ENCODE data around the gene AKAP13. TPM values are rescaled to one million over a fixed set of nuclear protein-coding genes. Genes with fewer than 3 reads are reported as not detected.

AKAP13 gene
- total and polyA plus RNA-seq, 5 donors from 2014 or later = 106 to 482 (median 112) TPM

DNA sequence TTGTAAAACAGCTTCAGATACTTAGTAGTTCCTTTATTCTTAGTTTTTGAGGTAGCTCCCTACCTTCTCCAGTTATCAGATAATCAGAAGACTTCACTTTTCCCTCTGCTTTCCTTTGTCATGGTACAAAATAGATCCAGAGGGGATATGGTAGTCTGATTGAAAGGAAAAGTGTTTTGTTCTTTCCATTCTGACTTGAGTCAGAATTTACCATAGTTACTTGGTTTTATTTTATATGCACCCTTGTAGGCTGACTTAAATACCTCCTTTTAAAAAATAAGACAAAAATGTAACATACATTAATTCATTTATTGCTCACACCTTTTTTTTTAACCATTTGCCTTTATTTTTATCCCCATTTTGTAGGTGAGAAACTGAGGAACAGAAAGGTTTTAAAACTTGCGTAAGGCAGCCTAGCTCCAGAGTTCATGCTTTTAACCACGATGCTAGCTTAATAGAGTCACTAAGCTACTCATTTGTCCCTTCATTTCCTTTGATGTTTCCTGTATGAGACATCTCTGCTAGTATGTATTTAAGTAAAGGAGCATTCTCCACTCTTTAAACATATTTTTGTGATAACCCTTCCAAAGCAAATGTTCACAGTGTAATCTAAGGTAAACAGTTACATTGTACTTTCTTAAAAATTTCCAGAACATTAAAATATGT lies 226.9 kb downstream of the AKAP13 start:
- peak overlapping the region in 2 of 4 donors; percentile 5 to 52 for H3K4me3 Mint-ChIP-seq
- ATAC-seq (ENCODE audit: low read depth in 2 of 2) = peak; percentile 65 to 71
- peaks cover 27% of the 10 kb centered on the region for H3K36me3 Mint-ChIP-seq
- H3K9me3 ChIP-seq (ENCODE audit: control insufficient read depth in 2 of 2, low read length in 2 of 2) = no peaks in the 10 kb centered on the region
- H3K9me3 Mint-ChIP-seq = no peaks in the 10 kb centered on the region
- H3K4me3 ChIP-seq (ENCODE audit: low read depth, low read length) = peak overlapping the region; percentile 11
- no peak for DNase-seq
- H3K4me1 Mint-ChIP-seq = peaks cover 23 to 36% (median 29%) of the 10 kb centered on the region in 4 donors
- no peaks in the 10 kb centered on the region for H3K27me3 ChIP-seq (ENCODE audit: control insufficient read depth, insufficient read depth, low read length)
- H3K27ac ChIP-seq (ENCODE audit: insufficient read depth, low read length, poor library complexity, severe bottlenecking) = no peak overlapping the region
- peaks cover 34% of the 10 kb centered on the region for H3K36me3 ChIP-seq (ENCODE audit: control insufficient read depth, insufficient read depth, low read length)
- H3K4me1 ChIP-seq (ENCODE audit: control insufficient read depth, insufficient read depth, low read length, poor library complexity, severe bottlenecking) = peaks cover 12% of the 10 kb centered on the region
- H3K27me3 Mint-ChIP-seq = no peaks in the 10 kb centered on the region
- H3K27ac Mint-ChIP-seq = peak overlapping the region; percentile 49 to 73 (median 66)

GRCh38 chr15:85607842-85608241 lies 227.4 kb downstream of the AKAP13 start:
- no peak overlapping the region for H3K27ac ChIP-seq (ENCODE audit: insufficient read depth, low read length, poor library complexity, severe bottlenecking)
- H3K9me3 ChIP-seq (ENCODE audit: control insufficient read depth in 2 of 2, low read length in 2 of 2) = no peaks in the 10 kb centered on the region
- H3K4me3 ChIP-seq (ENCODE audit: low read depth, low read length) = no peak overlapping the region
- peaks cover 10% of the 10 kb centered on the region for H3K4me1 ChIP-seq (ENCODE audit: control insufficient read depth, insufficient read depth, low read length, poor library complexity, severe bottlenecking)
- H3K36me3 ChIP-seq (ENCODE audit: control insufficient read depth, insufficient read depth, low read length) = peaks cover 35% of the 10 kb centered on the region
- H3K27me3 ChIP-seq (ENCODE audit: control insufficient read depth, insufficient read depth, low read length) = no peaks in the 10 kb centered on the region
- peaks cover 23 to 35% (median 27%) of the 10 kb centered on the region in 4 donors for H3K4me1 Mint-ChIP-seq
- ATAC-seq (ENCODE audit: low read depth in 2 of 2) (no peak), DNase-seq (no peak)
- H3K27ac Mint-ChIP-seq = peak overlapping the region in 1 of 3 donors; percentile 66
- peaks cover 27% of the 10 kb centered on the region for H3K36me3 Mint-ChIP-seq
- no peaks in the 10 kb centered on the region for H3K27me3 Mint-ChIP-seq
- no peaks in the 10 kb centered on the region for H3K9me3 Mint-ChIP-seq
- H3K4me3 Mint-ChIP-seq = no peak overlapping the region

- no peak overlapping the region for H3K4me3 Mint-ChIP-seq
- Histone ChIP-seq H3K4me1 (ENCODE audit: control insufficient read depth, insufficient read depth, low read length, poor library complexity, severe bottlenecking) (peaks cover 9% of the 10 kb centered on the region), H3K36me3 (ENCODE audit: control insufficient read depth, insufficient read depth, low read length) (peaks cover 23% of the 10 kb centered on the region), H3K9me3 (ENCODE audit: control insufficient read depth in 2 of 2, low read length in 2 of 2) (no peaks in the 10 kb centered on the region), H3K27ac (ENCODE audit: insufficient read depth, low read length, poor library complexity, severe bottlenecking) (no peak overlapping the region), H3K27me3 (ENCODE audit: control insufficient read depth, insufficient read depth, low read length) (no peaks in the 10 kb centered on the region), H3K4me3 (ENCODE audit: low read depth, low read length) (no peak overlapping the region)
- H3K4me1 Mint-ChIP-seq = peaks cover 9 to 28% (median 17%) of the 10 kb centered on the region in 4 donors
- no peak for DNase-seq
- H3K27me3 Mint-ChIP-seq = no peaks in the 10 kb centered on the region
- H3K36me3 Mint-ChIP-seq = peaks cover 23% of the 10 kb centered on the region
- H3K27ac Mint-ChIP-seq = no peak overlapping the region
- no peak for ATAC-seq (ENCODE audit: low read depth in 2 of 2)
- no peaks in the 10 kb centered on the region for H3K9me3 Mint-ChIP-seq
Measured at GRCh38 chr15:85609492-85609891, 229.1 kb downstream of the AKAP13 start.

GRCh38 chr15:85611361-85611760 lies 231.0 kb downstream of the AKAP13 start:
- Histone ChIP-seq H3K4me1 (ENCODE audit: control insufficient read depth, insufficient read depth, low read length, poor library complexity, severe bottlenecking) (peaks cover 16% of the 10 kb centered on the region), H3K27ac (ENCODE audit: insufficient read depth, low read length, poor library complexity, severe bottlenecking) (no peak overlapping the region), H3K4me3 (ENCODE audit: low read depth, low read length) (no peak overlapping the region), H3K36me3 (ENCODE audit: control insufficient read depth, insufficient read depth, low read length) (peaks cover 21% of the 10 kb centered on the region), H3K27me3 (ENCODE audit: control insufficient read depth, insufficient read depth, low read length) (no peaks in the 10 kb centered on the region), H3K9me3 (ENCODE audit: control insufficient read depth in 2 of 2, low read length in 2 of 2) (no peaks in the 10 kb centered on the region)
- DNase-seq (no peak), ATAC-seq (ENCODE audit: low read depth in 2 of 2) (no peak)
- no peaks in the 10 kb centered on the region for H3K27me3 Mint-ChIP-seq
- peak overlapping the region; percentile 1 to 28 (median 1) for H3K27ac Mint-ChIP-seq
- no peak overlapping the region for H3K4me3 Mint-ChIP-seq
- H3K9me3 Mint-ChIP-seq = no peaks in the 10 kb centered on the region
- peaks cover 14% of the 10 kb centered on the region for H3K36me3 Mint-ChIP-seq
- peaks cover 13 to 38% (median 27%) of the 10 kb centered on the region in 4 donors for H3K4me1 Mint-ChIP-seq

- Mint-ChIP-seq H3K9me3 (no peaks in the 10 kb centered on the region), H3K27me3 (no peaks in the 10 kb centered on the region), H3K36me3 (peaks cover 10% of the 10 kb centered on the region), H3K27ac (peak overlapping the region in 1 of 3 donors; percentile 37), H3K4me1 (peaks cover 10 to 35% (median 20%) of the 10 kb centered on the region in 4 donors), H3K4me3 (no peak overlapping the region)
- no peaks in the 10 kb centered on the region for H3K27me3 ChIP-seq (ENCODE audit: control insufficient read depth, insufficient read depth, low read length)
- no peak overlapping the region for H3K4me3 ChIP-seq (ENCODE audit: low read depth, low read length)
- no peak overlapping the region for H3K27ac ChIP-seq (ENCODE audit: insufficient read depth, low read length, poor library complexity, severe bottlenecking)
- H3K36me3 ChIP-seq (ENCODE audit: control insufficient read depth, insufficient read depth, low read length) = peaks cover 17% of the 10 kb centered on the region
- peaks cover 21% of the 10 kb centered on the region for H3K4me1 ChIP-seq (ENCODE audit: control insufficient read depth, insufficient read depth, low read length, poor library complexity, severe bottlenecking)
- ATAC-seq (ENCODE audit: low read depth in 2 of 2) (no peak), DNase-seq (no peak)
- H3K9me3 ChIP-seq (ENCODE audit: control insufficient read depth in 2 of 2, low read length in 2 of 2) = no peaks in the 10 kb centered on the region
Measured at GRCh38 chr15:85614059-85614458, 233.7 kb downstream of the AKAP13 start.

DNA sequence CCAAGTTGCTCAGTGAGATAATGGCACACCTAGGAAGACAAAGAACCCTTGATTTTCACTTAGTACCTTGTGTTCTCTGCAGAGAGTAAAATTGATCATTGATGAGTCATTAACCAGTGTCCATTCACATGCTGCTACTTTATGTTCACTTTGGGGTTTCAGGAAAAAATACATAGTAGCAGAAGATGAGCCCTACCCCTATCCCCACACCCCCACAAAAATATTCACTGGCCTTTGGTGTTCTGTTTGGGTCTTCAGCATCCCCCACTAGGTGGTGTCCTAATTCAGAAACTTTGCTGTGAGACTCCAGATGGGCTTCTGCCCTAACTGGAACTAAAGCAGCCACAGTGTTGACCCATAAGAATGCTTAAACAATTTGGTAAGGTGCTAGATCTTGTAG lies 235.5 kb downstream of the AKAP13 start:
- Histone ChIP-seq H3K36me3 (ENCODE audit: control insufficient read depth, insufficient read depth, low read length) (peaks cover 13% of the 10 kb centered on the region), H3K27me3 (ENCODE audit: control insufficient read depth, insufficient read depth, low read length) (no peaks in the 10 kb centered on the region), H3K4me1 (ENCODE audit: control insufficient read depth, insufficient read depth, low read length, poor library complexity, severe bottlenecking) (peaks cover 40% of the 10 kb centered on the region), H3K9me3 (ENCODE audit: control insufficient read depth in 2 of 2, low read length in 2 of 2) (no peaks in the 10 kb centered on the region), H3K4me3 (ENCODE audit: low read depth, low read length) (no peak overlapping the region), H3K27ac (ENCODE audit: insufficient read depth, low read length, poor library complexity, severe bottlenecking) (no peak overlapping the region)
- peak; percentile 33 to 34 for ATAC-seq (ENCODE audit: low read depth in 2 of 2)
- peaks cover 10% of the 10 kb centered on the region for H3K36me3 Mint-ChIP-seq
- peak overlapping the region in 1 of 3 donors; percentile 4 for H3K27ac Mint-ChIP-seq
- no peak overlapping the region for H3K4me3 Mint-ChIP-seq
- H3K27me3 Mint-ChIP-seq = no peaks in the 10 kb centered on the region
- peak in 2 of 3 donors; percentile 11 to 46 for DNase-seq
- peaks cover 10 to 33% (median 19%) of the 10 kb centered on the region in 4 donors for H3K4me1 Mint-ChIP-seq
- no peaks in the 10 kb centered on the region for H3K9me3 Mint-ChIP-seq

DNA sequence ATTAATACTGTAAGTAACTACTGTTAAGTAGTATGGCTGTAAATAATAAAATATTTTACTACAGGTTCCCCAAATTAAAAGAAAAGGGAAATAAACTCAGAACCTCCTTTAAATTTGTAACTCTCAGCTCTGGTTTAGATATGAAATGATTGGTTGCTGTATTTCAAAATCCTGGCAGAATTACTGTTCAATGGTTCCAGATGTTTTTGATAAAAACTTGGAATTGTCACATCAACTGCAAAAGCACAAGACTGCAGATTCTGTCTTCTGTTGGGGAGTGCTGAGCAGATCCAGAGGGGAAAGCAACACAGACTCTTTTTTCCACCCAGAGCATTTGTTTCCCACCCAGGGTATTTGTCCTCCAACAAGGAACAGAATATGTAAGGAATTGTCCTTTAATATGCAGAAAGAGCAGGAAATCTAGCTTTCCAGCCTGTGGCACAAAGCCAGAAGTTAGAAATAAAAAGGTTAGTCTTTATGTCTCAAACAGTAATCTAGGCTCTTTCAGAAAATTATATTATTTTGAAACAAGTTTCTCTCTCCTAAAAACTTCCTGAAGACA lies 236.2 kb downstream of the AKAP13 start:
- Histone ChIP-seq H3K9me3 (ENCODE audit: control insufficient read depth in 2 of 2, low read length in 2 of 2) (no peaks in the 10 kb centered on the region), H3K4me3 (ENCODE audit: low read depth, low read length) (no peak overlapping the region), H3K36me3 (ENCODE audit: control insufficient read depth, insufficient read depth, low read length) (peaks cover 7% of the 10 kb centered on the region), H3K27me3 (ENCODE audit: control insufficient read depth, insufficient read depth, low read length) (no peaks in the 10 kb centered on the region), H3K27ac (ENCODE audit: insufficient read depth, low read length, poor library complexity, severe bottlenecking) (no peak overlapping the region), H3K4me1 (ENCODE audit: control insufficient read depth, insufficient read depth, low read length, poor library complexity, severe bottlenecking) (peaks cover 44% of the 10 kb centered on the region)
- peaks cover 3% of the 10 kb centered on the region for H3K36me3 Mint-ChIP-seq
- no peaks in the 10 kb centered on the region for H3K27me3 Mint-ChIP-seq
- no peak for ATAC-seq (ENCODE audit: low read depth in 2 of 2)
- no peak for DNase-seq
- H3K4me1 Mint-ChIP-seq = peaks cover 10 to 27% (median 15%) of the 10 kb centered on the region in 4 donors
- peak overlapping the region in 1 of 3 donors; percentile 50 for H3K27ac Mint-ChIP-seq
- no peak overlapping the region for H3K4me3 Mint-ChIP-seq
- H3K9me3 Mint-ChIP-seq = no peaks in the 10 kb centered on the region

GRCh38 chr15:85618228-85618505 lies 237.8 kb downstream of the AKAP13 start:
- Mint-ChIP-seq H3K4me1 (peaks cover 10 to 26% (median 23%) of the 10 kb centered on the region in 4 donors), H3K27ac (no peak overlapping the region), H3K27me3 (no peaks in the 10 kb centered on the region), H3K9me3 (no peaks in the 10 kb centered on the region), H3K36me3 (peaks cover 4% of the 10 kb centered on the region), H3K4me3 (no peak overlapping the region)
- H3K27ac ChIP-seq (ENCODE audit: insufficient read depth, low read length, poor library complexity, severe bottlenecking) = peak overlapping the region; percentile 62
- peaks cover 48% of the 10 kb centered on the region for H3K4me1 ChIP-seq (ENCODE audit: control insufficient read depth, insufficient read depth, low read length, poor library complexity, severe bottlenecking)
- H3K27me3 ChIP-seq (ENCODE audit: control insufficient read depth, insufficient read depth, low read length) = no peaks in the 10 kb centered on the region
- H3K4me3 ChIP-seq (ENCODE audit: low read depth, low read length) = peak overlapping the region; percentile 62
- ATAC-seq (ENCODE audit: low read depth in 2 of 2) (no peak), DNase-seq (no peak)
- no peaks in the 10 kb centered on the region for H3K9me3 ChIP-seq (ENCODE audit: control insufficient read depth in 2 of 2, low read length in 2 of 2)
- no peaks in the 10 kb centered on the region for H3K36me3 ChIP-seq (ENCODE audit: control insufficient read depth, insufficient read depth, low read length)
